ENCODE measurements around the gene NDUFA7. TPM values are rescaled to one million over a fixed set of nuclear protein-coding genes. Genes with fewer than 3 reads are reported as not detected.
"Not testable (repeated sequence)": the region's sequence is repeated elsewhere in the genome, so short reads cannot be mapped to it uniquely, and the experiment has no call there.

NDUFA7 gene
- total RNA-seq, 4 donors from 2014 or later, result 23.3 to 38.7 (median 25.2) TPM

DNA sequence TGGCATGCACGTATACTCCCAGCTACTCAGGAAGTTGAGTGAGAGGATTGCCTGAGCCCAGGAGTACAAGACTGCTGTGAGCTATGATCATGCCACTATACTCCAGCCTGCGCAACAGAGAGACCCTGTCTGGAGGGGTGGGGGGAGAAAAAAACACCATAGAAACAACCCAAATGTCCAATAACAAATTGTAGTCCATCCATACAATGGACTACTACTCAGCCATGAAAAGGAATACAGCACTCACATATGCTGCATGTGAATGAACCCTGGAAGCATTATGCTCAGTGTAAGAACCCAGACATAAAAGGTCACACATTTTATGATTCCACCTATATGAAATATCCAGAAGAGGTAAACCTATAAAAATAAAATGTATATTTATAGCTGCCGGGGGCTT, 55.3 kb downstream of the NDUFA7 start:
- Histone ChIP-seq H3K27me3 (no peaks in the 10 kb centered on the region), H3K9me3 (no peaks in the 10 kb centered on the region), H3K36me3 (peaks cover 15% of the 10 kb centered on the region), H3K27ac (no peak overlapping the region), H3K4me1 (peaks cover 10% of the 10 kb centered on the region), H3K4me3 (no peak overlapping the region)
- 72% methylated on average over 3 of the region's 3 CpGs for WGBS
- TF ChIP-seq, protein P1, sequence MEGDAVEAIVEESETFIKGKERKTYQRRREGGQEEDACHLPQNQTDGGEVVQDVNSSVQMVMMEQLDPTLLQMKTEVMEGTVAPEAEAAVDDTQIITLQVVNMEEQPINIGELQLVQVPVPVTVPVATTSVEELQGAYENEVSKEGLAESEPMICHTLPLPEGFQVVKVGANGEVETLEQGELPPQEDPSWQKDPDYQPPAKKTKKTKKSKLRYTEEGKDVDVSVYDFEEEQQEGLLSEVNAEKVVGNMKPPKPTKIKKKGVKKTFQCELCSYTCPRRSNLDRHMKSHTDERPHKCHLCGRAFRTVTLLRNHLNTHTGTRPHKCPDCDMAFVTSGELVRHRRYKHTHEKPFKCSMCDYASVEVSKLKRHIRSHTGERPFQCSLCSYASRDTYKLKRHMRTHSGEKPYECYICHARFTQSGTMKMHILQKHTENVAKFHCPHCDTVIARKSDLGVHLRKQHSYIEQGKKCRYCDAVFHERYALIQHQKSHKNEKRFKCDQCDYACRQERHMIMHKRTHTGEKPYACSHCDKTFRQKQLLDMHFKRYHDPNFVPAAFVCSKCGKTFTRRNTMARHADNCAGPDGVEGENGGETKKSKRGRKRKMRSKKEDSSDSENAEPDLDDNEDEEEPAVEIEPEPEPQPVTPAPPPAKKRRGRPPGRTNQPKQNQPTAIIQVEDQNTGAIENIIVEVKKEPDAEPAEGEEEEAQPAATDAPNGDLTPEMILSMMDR (IDR thresholded peaks at IDR 0.05), result no peak
- no peak for TF ChIP-seq POLR2A (IDR thresholded peaks at IDR 0.05)
- no peak for TF ChIP-seq EP300 (IDR thresholded peaks at IDR 0.05)
- TF ChIP-seq POLR2AphosphoS5 (IDR thresholded peaks at IDR 0.05), result no peak
- DNase-seq (ENCODE audit: low spot score in 2 of 2), result no peak

- not testable (repeated sequence) for H3K27me3 ChIP-seq, H3K4me1 ChIP-seq, H3K4me3 ChIP-seq, H3K27ac ChIP-seq, H3K9me3 ChIP-seq
- WGBS, result 94% methylated on average over 4 of the region's 4 CpGs
- H3K36me3 ChIP-seq, result peaks cover 20% of the 10 kb centered on the region
- peak in 1 of 2 donors; percentile 45 for DNase-seq (ENCODE audit: low spot score in 2 of 2)
Observed at GRCh38 chr19:8264248-8264647, 56.9 kb downstream of the NDUFA7 start.

GRCh38 chr19:8262431-8262830, 58.7 kb downstream of the NDUFA7 start:
- H3K36me3 ChIP-seq, result peaks cover 38% of the 10 kb centered on the region
- TF ChIP-seq POLR2A (IDR thresholded peaks at IDR 0.05), result no peak
- TF ChIP-seq EP300 (IDR thresholded peaks at IDR 0.05), result no peak
- TF ChIP-seq, protein P1 (IDR thresholded peaks at IDR 0.05), result no peak
- no peak for TF ChIP-seq POLR2AphosphoS5 (IDR thresholded peaks at IDR 0.05)
- no peaks in the 10 kb centered on the region for H3K9me3 ChIP-seq
- WGBS, result 92% methylated on average over 2 of the region's 6 CpGs
- H3K27ac ChIP-seq, result no peak overlapping the region
- no peaks in the 10 kb centered on the region for H3K27me3 ChIP-seq
- DNase-seq (ENCODE audit: low spot score in 2 of 2), result peak; percentile 50 to 80
- no peaks in the 10 kb centered on the region for H3K4me1 ChIP-seq
- no peak overlapping the region for H3K4me3 ChIP-seq

GRCh38 chr19:8261881-8262280, 59.3 kb downstream of the NDUFA7 start:
- peak; percentile 61 to 75 for DNase-seq (ENCODE audit: low spot score in 2 of 2)

DNA sequence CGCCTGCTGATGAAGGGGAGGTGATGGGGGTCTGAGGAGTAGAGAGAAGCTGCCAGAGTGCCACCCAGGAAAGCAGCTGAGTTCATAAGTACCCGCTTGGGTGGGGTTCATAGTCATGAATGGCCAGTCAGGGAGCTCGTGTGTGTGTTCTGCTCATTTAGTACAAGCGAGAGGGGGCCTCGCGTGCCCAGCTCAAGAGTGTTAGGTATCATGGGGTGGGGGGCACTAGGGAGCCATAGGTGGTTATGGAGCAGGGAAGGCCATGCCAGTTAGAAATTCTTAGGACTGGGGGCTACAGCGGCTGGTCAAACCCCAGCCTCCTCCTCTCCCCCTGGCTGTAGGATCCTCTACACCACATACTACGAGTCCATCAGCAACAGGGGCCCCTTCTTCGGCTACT, 59.8 kb downstream of the NDUFA7 start:
- DNase-seq (ENCODE audit: low spot score in 2 of 2), result no peak
- H3K9me3 ChIP-seq, result no peaks in the 10 kb centered on the region
- no peaks in the 10 kb centered on the region for H3K27me3 ChIP-seq
- peaks cover 48% of the 10 kb centered on the region for H3K36me3 ChIP-seq
- TF ChIP-seq POLR2A (IDR thresholded peaks at IDR 0.05) (no peak), EP300 (IDR thresholded peaks at IDR 0.05) (no peak), POLR2AphosphoS5 (IDR thresholded peaks at IDR 0.05) (no peak)
- TF ChIP-seq, protein P1 (IDR thresholded peaks at IDR 0.05), result no peak
- no peaks in the 10 kb centered on the region for H3K4me1 ChIP-seq
- 94% methylated on average over 8 of the region's 9 CpGs for WGBS
- no peak overlapping the region for H3K27ac ChIP-seq
- no peak overlapping the region for H3K4me3 ChIP-seq

More at GRCh38 chr19:8261881-8262280, 59.3 kb downstream of the NDUFA7 start:
- H3K27ac ChIP-seq, result no peak overlapping the region
- H3K36me3 ChIP-seq, result peaks cover 42% of the 10 kb centered on the region
- H3K27me3 ChIP-seq, result no peaks in the 10 kb centered on the region
- WGBS, result no CpG with 5 or more reads among the region's 14 CpGs
- H3K4me3 ChIP-seq, result no peak overlapping the region
- no peaks in the 10 kb centered on the region for H3K4me1 ChIP-seq
- TF ChIP-seq POLR2A (IDR thresholded peaks at IDR 0.05), result no peak
- H3K9me3 ChIP-seq, result no peaks in the 10 kb centered on the region

Other genes with a start within 250 kb of the NDUFA7 start
- under 1 TPM in 2 of 4 donors, not detected in 2; 0.05 to 0.17 TPM for gene FBN3, start 171.8 kb downstream of the NDUFA7 start, total RNA-seq
- gene CERS4, start 112.0 kb downstream of the NDUFA7 start, total RNA-seq, result 100 to 1,000 TPM in 3 of 4 donors, 10 to 100 TPM in 1; 84.6 to 132 (median 118) TPM
- gene CD320, start 13.0 kb downstream of the NDUFA7 start, total RNA-seq, result 10 to 100 TPM; 11.8 to 41.0 (median 22.3) TPM
- 1,000 to 10,000 TPM in 1 of 4 donors, 100 to 1,000 TPM in 3; 464 to 1,363 (median 834) TPM for gene RPS28, start 121 bp upstream of the NDUFA7 start, total RNA-seq
- 1 to 10 TPM in 3 of 4 donors, under 1 TPM in 1; 0.83 to 7.9 (median 4.3) TPM for gene KANK3, start 21.9 kb upstream of the NDUFA7 start, total RNA-seq
- gene ANGPTL4, start 42.8 kb upstream of the NDUFA7 start, total RNA-seq, result 10 to 100 TPM; 15.3 to 56.4 (median 19.1) TPM
- 100 to 1,000 TPM in 1 of 4 donors, 10 to 100 TPM in 3; 44.8 to 104 (median 57.8) TPM for gene RAB11B, start 69.0 kb upstream of the NDUFA7 start, total RNA-seq
- 10 to 100 TPM; 47.4 to 99.0 (median 90.8) TPM for gene MARCHF2, start 91.9 kb upstream of the NDUFA7 start, total RNA-seq
- gene HNRNPM, start 123.6 kb upstream of the NDUFA7 start, total RNA-seq, result 100 to 1,000 TPM in 3 of 4 donors, 10 to 100 TPM in 1; 85.5 to 128 (median 121) TPM
- gene PRAM1, start 181.3 kb upstream of the NDUFA7 start, total RNA-seq, result 1 to 10 TPM in 1 of 4 donors, under 1 TPM in 2, not detected in 1; 0.25 to 2.3 (median 0.34) TPM
- 10 to 100 TPM; 10.4 to 43.7 (median 18.0) TPM for gene ZNF414, start 192.8 kb upstream of the NDUFA7 start, total RNA-seq

All from suprapubic skin (tissue), 4 donors.